Activated CD4-positive, CD25-positive, alpha-beta regulatory T cell treated with anti-CD3 and anti-CD28 coated beads, Interleukin-2, amount 50 U/mL, for 16 hours (primary cell): ENCODE results near the gene TUBB2B.

Experiments used
- DNase-seq: peaks from one replicate; pipeline ENCODE4 v3.0.0-alpha.2; 2020; ENCODE audit warnings: low read depth, low spot score

TUBB2B gene

GRCh38 chr6:3233904-3234303 is 6.5 kb upstream of the TUBB2B start:
- DNase-seq: no peak

GRCh38 chr6:3233321-3233720 is 5.9 kb upstream of the TUBB2B start:
- DNase-seq: no peak

GRCh38 chr6:3232017-3232945 is 4.8 kb upstream of the TUBB2B start:
- DNase-seq: no peak

GRCh38 chr6:3231247-3232016 is 4.0 kb upstream of the TUBB2B start:
- no peak for DNase-seq

GRCh38 chr6:3230900-3231246 is 3.4 kb upstream of the TUBB2B start:
- no peak for DNase-seq

- no peak for DNase-seq
These were observed 2.9 kb upstream of the TUBB2B start for GRCh38 chr6:3230256-3230882.

GRCh38 chr6:3229566-3230178 is 2.2 kb upstream of the TUBB2B start:
- DNase-seq: no peak

GRCh38 chr6:3228771-3229565 is 1.5 kb upstream of the TUBB2B start:
- no peak for DNase-seq

- no peak for DNase-seq
These were observed 706 bp upstream of the TUBB2B start for GRCh38 chr6:3228046-3228671.

GRCh38 chr6:3226481-3227362 is 731 bp downstream of the TUBB2B start:
- DNase-seq: no peak

- no peak for DNase-seq
These were observed 1.4 kb downstream of the TUBB2B start for GRCh38 chr6:3226042-3226441.

- DNase-seq: no peak
These were observed 4.9 kb downstream of the TUBB2B start for GRCh38 chr6:3222506-3223038.

GRCh38 chr6:3221578-3221977 is 5.9 kb downstream of the TUBB2B start:
- DNase-seq: no peak

GRCh38 chr6:3220366-3220765 is 7.1 kb downstream of the TUBB2B start:
- no peak for DNase-seq

GRCh38 chr6:3218266-3218665 is 9.2 kb downstream of the TUBB2B start:
- DNase-seq: no peak

GRCh38 chr6:3217286-3217685 is 10.2 kb downstream of the TUBB2B start:
- DNase-seq: no peak

GRCh38 chr6:3214898-3215297 is 12.6 kb downstream of the TUBB2B start:
- DNase-seq: no peak

- no peak for DNase-seq
These were observed 14.1 kb downstream of the TUBB2B start for GRCh38 chr6:3213334-3213695.

- DNase-seq: no peak
These were observed 15.2 kb downstream of the TUBB2B start for GRCh38 chr6:3212261-3212660.

- no peak for DNase-seq
These were observed 15.8 kb downstream of the TUBB2B start for GRCh38 chr6:3211681-3212080.
